GM18867 (cell line): ENCODE data around the gene MT2A.
A peak's percentile ranks its signal among the peaks of the same experiment; 100 is the strongest.
"Not testable (repeated sequence)": the region's sequence is repeated elsewhere in the genome, so short reads cannot be mapped to it uniquely, and the experiment has no call there.

Experiments used
- ATAC-seq: cut with Tn5 transposase; IDR thresholded peaks from one replicate; pipeline ENCODE4 v1.9.1; 2021; ENCODE audit warnings: mild to moderate bottlenecking, moderate library complexity; ENCODE audit not compliant: unreplicated experiment

Gene MT2A

DNA sequence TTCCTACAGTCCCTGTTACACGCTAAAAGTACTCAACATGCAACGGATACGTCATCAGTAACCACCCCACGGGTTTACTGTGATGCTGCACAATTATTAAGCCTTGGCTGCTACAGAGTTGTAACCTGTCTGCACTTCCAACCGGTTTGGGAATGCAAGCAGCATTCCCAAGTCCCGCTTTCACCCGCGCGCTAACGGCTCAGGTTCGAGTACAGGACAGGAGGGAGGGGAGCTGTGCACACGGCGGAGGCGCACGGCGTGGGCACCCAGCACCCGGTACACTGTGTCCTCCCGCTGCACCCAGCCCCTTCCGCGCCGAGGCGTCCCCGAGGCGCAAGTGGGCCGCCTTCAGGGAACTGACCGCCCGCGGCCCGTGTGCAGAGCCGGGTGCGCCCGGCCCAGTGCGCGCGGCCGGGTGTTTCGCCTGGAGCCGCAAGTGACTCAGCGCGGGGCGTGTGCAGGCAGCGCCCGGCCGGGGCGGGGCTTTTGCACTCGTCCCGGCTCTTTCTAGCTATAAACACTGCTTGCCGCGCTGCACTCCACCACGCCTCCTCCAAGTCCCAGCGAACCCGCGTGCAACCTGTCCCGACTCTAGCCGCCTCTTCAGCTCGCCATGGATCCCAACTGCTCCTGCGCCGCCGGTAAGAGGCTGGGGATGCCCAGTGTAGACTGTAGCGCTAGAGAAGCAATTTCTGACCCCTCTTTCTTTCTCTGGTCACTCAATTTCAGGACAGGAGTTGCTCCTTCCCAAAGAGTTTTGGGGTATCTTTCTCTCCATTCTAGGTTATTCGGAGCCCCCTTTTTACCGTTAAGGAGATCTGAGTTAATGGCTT is at the start of gene MT2A:
Gene MT2A (plus strand): TSS at position 542 of the 833 bp plus-strand sequence. CDS start 72 bp downstream, at position 614.
- peak; percentile 91 for ATAC-seq

DNA sequence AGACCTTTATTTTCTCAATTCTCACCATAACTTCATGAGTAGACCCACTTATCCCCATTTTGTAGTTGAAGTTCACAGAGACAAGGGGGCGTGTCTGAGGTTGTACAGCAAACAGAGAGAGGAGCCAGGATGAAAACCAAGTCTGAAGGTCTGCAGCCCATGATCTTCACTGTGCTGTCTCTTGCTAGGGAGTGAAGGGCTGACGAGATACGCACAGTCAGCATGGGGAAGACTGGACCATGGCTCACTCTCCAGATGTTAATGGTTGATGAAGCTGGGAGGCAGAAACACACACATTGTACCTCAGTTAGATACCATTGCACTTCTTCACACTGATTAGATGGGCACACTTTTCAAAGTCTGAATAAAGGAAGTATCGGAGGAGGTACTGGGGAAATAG is 49.3 kb upstream of the MT2A start:
- ATAC-seq, result no peak

GRCh38 chr16:56560447-56560846 is 47.9 kb upstream of the MT2A start:
- no peak for ATAC-seq

DNA sequence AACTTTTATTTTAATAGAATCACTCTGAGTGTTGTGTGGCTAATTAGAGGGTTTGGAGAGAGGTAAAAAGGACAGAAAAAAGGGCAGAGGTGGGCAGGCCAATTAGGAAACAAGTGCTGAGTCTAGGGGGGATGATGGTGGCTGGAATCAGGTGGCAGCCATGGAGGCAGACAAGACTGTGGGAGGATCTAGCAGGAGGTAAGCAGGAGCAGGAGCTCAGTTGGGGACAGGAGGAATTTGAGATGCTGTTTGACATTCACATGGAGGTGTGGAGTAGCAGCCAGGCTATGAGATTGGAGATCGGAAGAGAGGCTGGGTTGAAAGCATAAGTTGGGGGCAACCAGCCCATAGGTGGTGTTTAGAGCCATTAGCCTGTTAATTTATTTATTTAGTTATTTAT is 47.3 kb upstream of the MT2A start:
- no peak for ATAC-seq

GRCh38 chr16:56564793-56565477 is 43.4 kb upstream of the MT2A start, which contains the start of gene MT4:
Gene MT4 (plus strand): TSS chr16:56565073. CDS start chr16:56565129, 56 bp downstream.
- ATAC-seq, result no peak

- ATAC-seq, result no peak
Measured at GRCh38 chr16:56569971-56570370, 38.4 kb upstream of the MT2A start.

GRCh38 chr16:56571525-56571924 is 36.9 kb upstream of the MT2A start:
- no peak for ATAC-seq

- no peak for ATAC-seq
Measured at GRCh38 chr16:56574625-56575024, 33.8 kb upstream of the MT2A start.

DNA sequence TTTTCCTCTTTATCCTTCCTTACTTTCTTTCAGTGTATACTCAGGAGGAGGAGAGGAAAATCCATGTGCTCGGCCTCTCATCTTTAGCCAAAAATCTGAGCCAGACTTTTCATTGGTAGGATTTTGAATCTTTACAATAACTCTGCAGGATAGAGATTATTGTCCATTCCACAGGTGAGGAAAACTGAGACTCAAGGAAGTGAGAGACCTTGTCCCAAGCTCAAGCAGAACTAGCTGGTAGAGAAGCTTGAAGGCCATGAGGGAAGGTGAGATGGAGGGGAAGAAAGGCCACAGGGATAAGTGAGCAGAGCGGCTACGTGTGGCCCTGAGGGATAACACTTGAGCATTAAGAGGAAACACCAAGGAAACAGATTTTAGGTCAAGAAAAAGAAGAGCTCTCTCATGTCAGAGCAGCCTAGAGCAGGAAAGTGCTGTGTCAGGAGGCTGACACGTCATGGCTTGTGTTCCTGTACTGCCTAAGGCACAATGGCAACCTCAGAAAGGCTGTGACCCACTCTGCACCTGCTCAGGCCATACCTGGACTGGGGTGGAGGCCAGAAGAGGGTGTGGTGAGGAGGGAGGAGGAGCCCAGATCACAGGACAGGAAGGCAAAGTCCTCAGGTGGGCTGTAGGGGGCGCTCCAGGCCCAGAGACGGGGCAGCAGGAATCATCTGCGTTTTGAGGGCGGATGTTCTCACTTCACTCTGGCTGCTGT is 31.6 kb upstream of the MT2A start:
- ATAC-seq, result peak; percentile 92

DNA sequence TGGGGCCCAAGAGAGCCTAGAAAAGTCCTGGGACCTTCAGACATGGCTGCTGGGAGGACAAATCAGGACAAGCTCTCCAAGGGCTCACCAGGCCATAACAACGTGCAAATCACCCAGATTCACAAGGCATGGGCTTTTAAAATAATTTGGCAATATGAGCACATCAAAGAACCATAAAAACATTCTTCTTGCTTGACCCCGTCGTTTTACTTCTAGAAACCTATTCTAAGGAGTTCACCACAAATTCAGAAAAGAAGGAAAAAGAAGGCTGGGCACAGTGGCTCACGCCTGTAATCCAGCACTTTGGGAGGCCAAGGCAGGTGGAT is 31.1 kb upstream of the MT2A start:
- no peak for ATAC-seq

- ATAC-seq, result no peak
Measured at GRCh38 chr16:56580391-56581048, 27.9 kb upstream of the MT2A start.

DNA sequence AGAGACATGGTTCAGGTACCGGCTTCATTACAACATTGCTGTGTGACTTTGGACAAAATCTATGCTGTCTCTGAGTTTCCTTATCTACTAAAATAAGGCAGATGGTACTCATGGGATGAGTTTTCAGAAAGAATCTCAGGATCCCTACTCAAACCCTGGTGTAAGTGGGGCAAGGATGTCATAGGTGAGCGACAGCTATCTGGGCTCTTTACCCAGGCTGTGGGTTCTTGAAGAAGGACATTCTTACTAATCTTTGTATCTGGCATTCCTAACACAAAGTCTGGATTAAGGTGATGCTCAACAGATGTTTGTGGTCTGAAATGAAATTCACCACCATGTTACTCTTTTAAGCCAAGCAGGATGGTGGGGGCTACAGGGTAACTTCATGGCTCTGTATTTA is 25.5 kb upstream of the MT2A start:
- ATAC-seq, result not testable (repeated sequence)

DNA sequence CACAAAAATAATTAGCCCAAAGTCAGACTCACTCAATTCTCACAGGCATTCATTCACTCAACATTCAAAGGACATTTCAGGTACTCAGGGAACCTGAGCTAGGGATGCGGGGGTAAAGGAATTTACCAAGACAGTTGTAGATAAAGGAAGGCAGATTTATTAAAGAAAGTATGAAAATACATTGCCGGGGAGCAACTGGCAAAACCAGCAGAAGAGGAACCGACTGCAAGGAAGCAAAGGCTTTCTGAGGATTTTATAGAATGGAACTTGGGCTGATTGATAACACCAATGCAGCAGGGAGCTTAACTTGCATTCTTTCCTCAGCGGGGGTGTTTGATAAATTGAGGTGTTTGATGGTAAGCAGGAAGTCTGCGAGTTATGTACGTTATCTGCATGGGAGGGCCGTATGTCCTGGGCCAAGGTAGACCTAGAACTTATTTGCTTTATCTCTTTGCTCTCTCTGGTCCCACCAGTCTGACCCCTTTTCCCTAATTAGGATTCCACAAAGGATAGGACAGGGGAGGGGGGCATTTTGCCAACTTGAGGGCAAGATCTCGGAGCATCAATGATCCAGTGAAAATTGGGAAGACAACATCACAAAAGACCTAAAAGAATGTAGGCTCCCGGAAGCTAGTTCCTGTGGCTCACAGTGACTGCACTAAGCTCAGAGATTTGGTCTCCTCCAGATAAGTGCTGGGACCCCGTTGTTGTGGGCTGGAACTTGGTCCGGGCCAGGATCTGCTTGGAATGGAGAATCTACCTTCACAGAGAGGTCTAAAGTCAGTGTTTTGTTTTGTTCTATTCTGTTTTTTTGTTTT is 24.8 kb upstream of the MT2A start:
- ATAC-seq, result no peak

- ATAC-seq, result no peak
Measured at GRCh38 chr16:56584276-56584675, 24.1 kb upstream of the MT2A start.

DNA sequence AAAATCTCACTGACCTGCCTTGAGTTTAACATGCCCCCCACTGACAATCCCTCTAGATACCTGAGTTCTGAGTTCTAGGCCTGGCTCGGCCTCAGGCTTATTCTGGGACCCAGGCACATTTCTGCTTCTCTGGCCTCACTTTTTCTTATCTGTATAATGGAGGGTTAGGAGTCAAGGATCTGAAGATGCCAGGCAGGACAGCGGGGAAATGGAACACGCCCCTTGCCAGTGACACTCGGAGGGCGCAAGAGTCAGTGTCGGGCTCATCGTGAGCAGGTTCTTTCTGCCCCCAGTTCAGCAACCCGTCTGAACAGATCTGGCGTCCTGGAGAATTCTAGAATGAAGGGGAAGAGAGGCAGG is 19.6 kb upstream of the MT2A start:
- no peak for ATAC-seq

DNA sequence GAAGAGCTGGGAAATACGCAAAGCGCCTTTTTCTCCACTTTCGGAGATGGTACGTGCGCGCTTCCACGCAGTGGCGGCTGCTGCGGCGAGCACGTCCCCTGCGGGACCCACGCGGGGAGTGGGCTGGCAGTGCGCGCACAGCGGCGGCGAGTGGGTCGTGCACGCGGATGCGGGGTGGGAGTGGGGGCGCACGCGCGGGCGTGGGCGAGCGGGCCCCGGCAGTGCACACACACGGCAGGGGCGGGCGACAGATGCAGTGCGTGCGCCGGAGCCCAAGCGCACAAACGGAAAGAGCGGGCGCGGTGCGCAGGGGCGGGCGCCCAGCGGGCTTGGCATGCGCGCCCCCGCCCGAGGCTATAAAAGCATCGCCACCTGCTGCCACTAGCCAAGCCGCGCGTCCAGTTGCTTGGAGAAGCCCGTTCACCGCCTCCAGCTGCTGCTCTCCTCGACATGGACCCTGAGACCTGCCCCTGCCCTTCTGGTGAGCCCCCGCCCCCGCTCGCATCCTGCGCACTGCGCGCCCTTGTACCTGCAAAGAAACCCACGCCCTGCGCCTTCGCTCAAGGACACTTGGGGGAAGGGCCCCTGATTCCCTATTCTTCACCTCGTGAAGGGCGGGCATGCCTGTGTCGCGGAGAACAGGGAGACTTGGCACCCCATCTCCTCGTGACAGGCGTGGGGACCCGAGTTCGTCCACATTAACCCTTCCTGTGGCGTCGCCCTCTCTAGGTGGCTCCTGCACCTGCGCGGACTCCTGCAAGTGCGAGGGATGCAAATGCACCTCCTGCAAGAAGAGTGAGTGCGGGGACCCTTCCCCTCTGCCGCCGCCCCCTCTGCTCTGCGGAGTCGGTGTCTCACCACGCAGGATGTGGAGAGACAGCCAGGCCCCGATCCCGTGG is 19.0 kb upstream of the MT2A start, which contains the start of gene MT3:
Gene MT3 (plus strand): TSS at position 388 of the 899 bp plus-strand sequence. CDS start 63 bp downstream, at position 451.
- ATAC-seq, result no peak

GRCh38 chr16:56591377-56592060 is 16.9 kb upstream of the MT2A start:
- ATAC-seq, result no peak

- no peak for ATAC-seq
Measured at GRCh38 chr16:56593573-56594291, 14.7 kb upstream of the MT2A start.
